Colonic mucosa (tissue), 4 donors: ENCODE results near the gene CD22. TPM values are rescaled to one million over a fixed set of nuclear protein-coding genes. Genes with fewer than 3 reads are reported as not detected.

Experiments
- DNase-seq: peaks from one replicate; pipeline ENCODE4 v3.0.0-alpha.2; 2020
- H3K27ac ChIP-seq: fragments of 200-600 bp; one replicate; pipeline ENCODE4 v1.8.0; 2021
- H3K27me3 ChIP-seq: fragments of 200-600 bp; one replicate; pipeline ENCODE4 v1.8.0; 2021
- H3K36me3 ChIP-seq: fragments of 200-600 bp; one replicate; pipeline ENCODE4 v1.8.0; 2021
- H3K4me1 ChIP-seq: fragments of 200-600 bp; one replicate; pipeline ENCODE4 v1.8.0; 2021; ENCODE audit warnings: mild to moderate bottlenecking
- H3K4me3 ChIP-seq: fragments of 200-600 bp; one replicate; pipeline ENCODE4 v1.8.0; 2021
- H3K9ac ChIP-seq, 2 donors: one replicate each; pipeline ENCODE4 v1.7.0; 2013; ENCODE audit warnings: control low read depth in 2 of 2, low read depth in 2 of 2, low read length in 2 of 2
- H3K9me3 ChIP-seq: fragments of 200-600 bp; one replicate; pipeline ENCODE4 v1.8.0; 2021
- CTCF ChIP-seq: fragments of 200-600 bp; IDR thresholded peaks from one replicate; pipeline ENCODE4 v1.8.0; 2022; ENCODE audit warnings: antibody characterized with exemption, mild to moderate bottlenecking
- intact Hi-C: fragments of 100-400 bp; cut with DNase I; formaldehyde crosslinking; loops from one replicate; pipeline ENCODE4 v1.14.1; 2022
- total RNA-seq, 2 donors: library from RNA; stranded (reverse); fragmentation: NEBNext Ultra II Directional in 1 of 2; extraction: Animal tissue kit (Norgen Biotek cat#: 25700) in 1 of 2; gene quantifications; one replicate each; pipeline ENCODE4 v1.2.1, GENCODE V29; 2021
- donor health status: healthy.
- donor health status: DM: no; HTN: no; CAD: no.
- donor health status: DM: no; HTN: no; CAD: no.

The CD22 gene
- total RNA-seq, 2 donors from 2014 or later, result 1.6 to 3.0 TPM

GRCh38 chr19:35293808-35294207 lies 35.2 kb upstream of the CD22 start:
- intact Hi-C loops, result no loop called here
- DNase-seq, result no peak
- H3K4me3 ChIP-seq, result no peak overlapping the region
- H3K27me3 ChIP-seq, result no peaks in the 10 kb centered on the region
- H3K27ac ChIP-seq, result no peak overlapping the region
- H3K36me3 ChIP-seq, result no peaks in the 10 kb centered on the region
- no peak overlapping the region for H3K9ac ChIP-seq
- TF ChIP-seq CTCF, result no peak
- H3K4me1 ChIP-seq, result no peaks in the 10 kb centered on the region
- H3K9me3 ChIP-seq, result no peaks in the 10 kb centered on the region

GRCh38 chr19:35294328-35294727 lies 34.7 kb upstream of the CD22 start:
- Histone ChIP-seq H3K27me3 (no peaks in the 10 kb centered on the region), H3K4me1 (no peaks in the 10 kb centered on the region), H3K27ac (no peak overlapping the region), H3K36me3 (no peaks in the 10 kb centered on the region), H3K4me3 (no peak overlapping the region), H3K9ac (no peak overlapping the region), H3K9me3 (no peaks in the 10 kb centered on the region)
- no peak for TF ChIP-seq CTCF
- intact Hi-C loops, result no loop called here
- no peak for DNase-seq

- H3K4me3 ChIP-seq, result no peak overlapping the region
- H3K9me3 ChIP-seq, result no peaks in the 10 kb centered on the region
- intact Hi-C loops, result no loop called here
- no peaks in the 10 kb centered on the region for H3K36me3 ChIP-seq
- DNase-seq, result no peak
- no peak overlapping the region for H3K27ac ChIP-seq
- TF ChIP-seq CTCF, result no peak
- H3K27me3 ChIP-seq, result no peaks in the 10 kb centered on the region
- no peaks in the 10 kb centered on the region for H3K4me1 ChIP-seq
- no peak overlapping the region for H3K9ac ChIP-seq
Observed at GRCh38 chr19:35294859-35295791, 33.9 kb upstream of the CD22 start.

GRCh38 chr19:35295792-35296462 lies 33.1 kb upstream of the CD22 start:
- no peak overlapping the region for H3K4me3 ChIP-seq
- no peak overlapping the region for H3K9ac ChIP-seq
- no peaks in the 10 kb centered on the region for H3K27me3 ChIP-seq
- DNase-seq, result no peak
- H3K4me1 ChIP-seq, result no peaks in the 10 kb centered on the region
- intact Hi-C loops, result no loop called here
- no peaks in the 10 kb centered on the region for H3K9me3 ChIP-seq
- TF ChIP-seq CTCF, result no peak
- no peaks in the 10 kb centered on the region for H3K36me3 ChIP-seq
- H3K27ac ChIP-seq, result no peak overlapping the region

GRCh38 chr19:35296644-35297514 lies 32.1 kb upstream of the CD22 start:
- TF ChIP-seq CTCF, result no peak
- no peak overlapping the region for H3K4me3 ChIP-seq
- H3K36me3 ChIP-seq, result no peaks in the 10 kb centered on the region
- no peak for DNase-seq
- no peaks in the 10 kb centered on the region for H3K4me1 ChIP-seq
- H3K27ac ChIP-seq, result no peak overlapping the region
- H3K9ac ChIP-seq, result no peak overlapping the region
- no peaks in the 10 kb centered on the region for H3K27me3 ChIP-seq
- H3K9me3 ChIP-seq, result no peaks in the 10 kb centered on the region
- intact Hi-C loops, result no loop called here
